Endothelial cell (in vitro differentiated cells): ENCODE data around the gene DNAJA3. TPM values are rescaled to one million over a fixed set of nuclear protein-coding genes. Genes with fewer than 3 reads are reported as not detected.
A peak's percentile ranks its signal among the peaks of the same experiment; 100 is the strongest.

Experiments used
- DNase-seq: peaks from one replicate; pipeline ENCODE4 v3.0.0; 2021; ENCODE audit warnings: low spot score
- H3K27ac Mint-ChIP-seq: one replicate; pipeline ENCODE4 v1.8.0; 2021; ENCODE audit warnings: mixed read lengths, inconsistent platforms; ENCODE audit not compliant: unreplicated experiment
- H3K27me3 Mint-ChIP-seq: one replicate; pipeline ENCODE4 v1.8.0; 2021; ENCODE audit warnings: mild to moderate bottlenecking, moderate library complexity, mixed read lengths, inconsistent platforms; ENCODE audit not compliant: unreplicated experiment
- H3K36me3 Mint-ChIP-seq: one replicate; pipeline ENCODE4 v1.8.0; 2021; ENCODE audit warnings: mild to moderate bottlenecking, low read depth, mixed read lengths, inconsistent platforms; ENCODE audit not compliant: unreplicated experiment
- H3K4me1 Mint-ChIP-seq: one replicate; pipeline ENCODE4 v1.8.0; 2021; ENCODE audit warnings: mild to moderate bottlenecking, mixed read lengths, inconsistent platforms; ENCODE audit not compliant: unreplicated experiment
- H3K4me3 Mint-ChIP-seq: one replicate; pipeline ENCODE4 v1.8.0; 2021; ENCODE audit warnings: mild to moderate bottlenecking, mixed read lengths, inconsistent platforms; ENCODE audit not compliant: unreplicated experiment
- H3K9me3 Mint-ChIP-seq: one replicate; pipeline ENCODE4 v1.8.0; 2021; ENCODE audit warnings: mixed read lengths, inconsistent platforms; ENCODE audit not compliant: unreplicated experiment
- CTCF ChIP-seq: fragments of 200-600 bp; sonication (generic); IDR thresholded peaks from one replicate; pipeline ENCODE4 v1.5.0; 2021; ENCODE audit warnings: antibody characterized with exemption; ENCODE audit not compliant: unreplicated experiment
- total RNA-seq: library from RNA; stranded (reverse); fragmentation: NEBNext Ultra II Directional; extraction: Animal tissue kit (Norgen Biotek cat#: 25700); gene quantifications from one replicate; pipeline ENCODE4 v1.2.1, GENCODE V29; 2021; ENCODE audit not compliant: unreplicated experiment

Gene DNAJA3
- total RNA-seq, 1 donor from 2014 or later, result 32.0 TPM

- no peaks in the 10 kb centered on the region for H3K9me3 Mint-ChIP-seq
- H3K27me3 Mint-ChIP-seq, result no peaks in the 10 kb centered on the region
- no peak for TF ChIP-seq CTCF
- H3K4me1 Mint-ChIP-seq, result peaks cover 41% of the 10 kb centered on the region
- peak overlapping the region; percentile 10 for H3K27ac Mint-ChIP-seq
- peaks cover 22% of the 10 kb centered on the region for H3K36me3 Mint-ChIP-seq
- DNase-seq, result no peak
- no peak overlapping the region for H3K4me3 Mint-ChIP-seq
Measured at GRCh38 chr16:4498546-4499195, 73.0 kb downstream of the DNAJA3 start.

DNA sequence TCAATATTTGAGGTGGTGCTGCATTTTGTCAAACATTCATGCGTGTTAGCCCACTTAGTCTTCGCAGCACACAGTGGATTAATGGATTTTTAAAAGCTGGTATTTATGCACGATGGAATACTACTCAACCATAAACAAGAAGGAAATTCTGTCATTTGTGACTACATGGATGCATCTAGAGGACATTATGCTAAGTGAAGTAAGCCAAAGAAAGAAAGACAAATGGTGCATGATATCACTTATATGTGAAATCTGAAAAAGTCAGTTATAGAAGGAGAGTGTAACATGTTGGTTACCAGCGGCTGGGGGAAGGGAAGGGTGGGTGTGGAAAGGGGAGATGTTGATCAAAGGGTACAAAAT lies 73.5 kb downstream of the DNAJA3 start:
- Mint-ChIP-seq H3K4me1 (peaks cover 43% of the 10 kb centered on the region), H3K9me3 (no peaks in the 10 kb centered on the region)
- TF ChIP-seq CTCF, result no peak

GRCh38 chr16:4500272-4500671 lies 74.6 kb downstream of the DNAJA3 start:
- H3K4me3 Mint-ChIP-seq, result no peak overlapping the region
- H3K4me1 Mint-ChIP-seq, result peaks cover 43% of the 10 kb centered on the region
- TF ChIP-seq CTCF, result no peak
- H3K36me3 Mint-ChIP-seq, result peaks cover 24% of the 10 kb centered on the region
- H3K9me3 Mint-ChIP-seq, result no peaks in the 10 kb centered on the region
- H3K27ac Mint-ChIP-seq, result no peak overlapping the region
- no peak for DNase-seq
- H3K27me3 Mint-ChIP-seq, result no peaks in the 10 kb centered on the region

More for the DNA sequence above, 73.5 kb downstream of the DNAJA3 start:
- no peaks in the 10 kb centered on the region for H3K27me3 Mint-ChIP-seq
- DNase-seq, result no peak
- H3K36me3 Mint-ChIP-seq, result peaks cover 22% of the 10 kb centered on the region
- no peak overlapping the region for H3K27ac Mint-ChIP-seq
- no peak overlapping the region for H3K4me3 Mint-ChIP-seq

- peaks cover 43% of the 10 kb centered on the region for H3K4me1 Mint-ChIP-seq
- peaks cover 30% of the 10 kb centered on the region for H3K36me3 Mint-ChIP-seq
- no peak for TF ChIP-seq CTCF
- H3K27me3 Mint-ChIP-seq, result no peaks in the 10 kb centered on the region
- peak overlapping the region; percentile 31 for H3K4me3 Mint-ChIP-seq
- H3K27ac Mint-ChIP-seq, result peak overlapping the region; percentile 87
- no peak for DNase-seq
- no peaks in the 10 kb centered on the region for H3K9me3 Mint-ChIP-seq
Measured at GRCh38 chr16:4501071-4501478, 75.4 kb downstream of the DNAJA3 start.

GRCh38 chr16:4505356-4506147 lies 79.9 kb downstream of the DNAJA3 start:
- DNase-seq, result no peak
- no peak for TF ChIP-seq CTCF
- H3K27me3 Mint-ChIP-seq, result peaks cover 3% of the 10 kb centered on the region
- H3K9me3 Mint-ChIP-seq, result no peaks in the 10 kb centered on the region
- no peak overlapping the region for H3K27ac Mint-ChIP-seq
- H3K4me1 Mint-ChIP-seq, result peaks cover 21% of the 10 kb centered on the region
- peaks cover 34% of the 10 kb centered on the region for H3K36me3 Mint-ChIP-seq
- H3K4me3 Mint-ChIP-seq, result peak overlapping the region; percentile 7
